Measurements from ENCODE around the gene PRH2.

DNA sequence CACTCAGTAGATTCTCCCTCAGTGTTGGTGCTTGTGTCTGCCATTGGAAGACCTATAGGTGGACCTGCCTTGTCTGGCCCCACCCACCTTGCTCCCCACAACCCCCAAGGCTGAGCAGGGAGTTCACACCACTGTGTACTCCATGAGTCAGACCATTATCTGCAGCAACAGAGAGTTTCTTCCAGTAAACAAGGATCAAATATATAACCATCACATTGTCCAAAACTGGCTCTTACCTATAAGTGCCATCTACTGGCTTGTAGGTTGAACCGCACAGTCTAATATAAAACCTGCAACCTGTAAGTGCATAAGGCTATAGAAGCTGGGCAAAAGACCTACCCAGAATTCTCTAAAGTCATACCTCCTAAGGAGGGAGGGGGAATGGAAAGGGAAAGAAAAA, 27.6 kb upstream of the PRH2 start:
- no peak for TF ChIP-seq GATA3 (IDR thresholded peaks at IDR 0.05; ENCODE audit: low read depth, low read length)
- TF ChIP-seq GATA2 (IDR thresholded peaks at IDR 0.05; ENCODE audit: low read depth, low read length) = no peak
